Measurements from ENCODE around the gene TNFRSF8. TPM values are rescaled to one million over a fixed set of nuclear protein-coding genes. Genes with fewer than 3 reads are reported as not detected.

Gene TNFRSF8
- total and polyA plus RNA-seq, 2 of the 13 experiments (the other 11 are each of a cell fraction or from before 2014, with no cell fraction given), result not detected

DNA sequence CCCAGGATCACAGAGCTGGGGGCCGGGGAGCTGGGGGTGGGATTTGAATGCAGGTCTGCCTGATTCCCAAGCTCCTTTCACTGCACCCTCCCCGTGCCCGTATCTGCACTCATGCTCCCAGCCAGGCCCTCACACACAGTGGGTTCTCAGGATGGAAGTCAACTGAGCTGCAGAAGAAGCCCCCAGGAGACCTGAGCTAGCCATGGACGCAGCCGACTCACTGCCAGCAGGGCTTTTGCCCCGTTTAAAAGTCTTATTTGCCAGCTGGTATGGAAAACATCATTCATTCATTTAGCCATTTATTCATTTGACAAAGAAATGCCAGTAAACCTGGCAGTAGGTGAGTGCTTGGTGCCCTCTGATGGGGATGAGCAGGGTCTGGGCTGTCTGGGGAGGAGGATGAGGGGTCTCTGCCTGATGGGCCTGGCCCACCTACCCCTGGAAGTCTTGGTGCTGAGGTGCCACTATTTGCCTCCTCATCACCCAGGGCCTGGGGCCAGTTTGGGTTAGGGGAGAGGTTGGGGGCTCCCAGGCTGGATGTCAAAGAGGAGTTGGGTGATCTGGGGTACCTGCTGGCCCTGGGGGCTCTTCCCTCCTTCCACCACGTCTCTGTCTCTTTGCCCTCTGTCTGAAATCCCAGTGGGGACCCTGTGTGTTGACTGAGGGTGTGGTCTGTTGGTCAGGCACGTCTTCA is 106.5 kb downstream of the TNFRSF8 start:
- no peaks in the 10 kb centered on the region for H4K20me1 ChIP-seq (ENCODE audit: insufficient read depth, low read length)
- no peak overlapping the region for H3K4me3 ChIP-seq (replicated peaks in 1 of 3; ENCODE audit: insufficient read depth in 1 of 3, low read depth in 2 of 3, low read length in 3 of 3)
- no peak overlapping the region for H3K9ac ChIP-seq (ENCODE audit: insufficient read depth, low read depth, low read length)
- FAIRE-seq (no peak), DNase-seq (ENCODE audit: low spot score) (no peak), ATAC-seq (no peak)
- WGBS (ENCODE audit: low lambda C conversion rate), result 12% methylated on average over 8 of the region's 8 CpGs
- no peak overlapping the region for H3K27ac ChIP-seq (ENCODE audit: extremely low read length, insufficient read depth, low read length)
- CTCF ChIA-PET (ENCODE audit: low intra/inter-chr PET ratio, low total read pairs), result no interaction called here
- POLR2A ChIA-PET, result no interaction called here
- H2AFZ ChIP-seq (ENCODE audit: low read length), result no peak overlapping the region
- no peak overlapping the region for H3K4me2 ChIP-seq (ENCODE audit: low read depth, low read length)
- peaks cover 2 to 28% of the 10 kb centered on the region in 2 experiments; a peak in 3 of 5 replicates for H3K27me3 ChIP-seq (ENCODE audit: control insufficient read depth in 1 of 2, insufficient read depth in 2 of 2, low read length in 2 of 2)
- no TSS peak for BruUV-seq (replicated peaks)
- H3K4me1 ChIP-seq (ENCODE audit: insufficient read depth, low read length), result peaks cover 2% of the 10 kb centered on the region; the same call in 1 of the 2 replicates
- no peaks in the 10 kb centered on the region for H3K79me2 ChIP-seq (ENCODE audit: insufficient read depth, low read length)
- H3K9me3 ChIP-seq (ENCODE audit: low read length), result no peaks in the 10 kb centered on the region
- in situ Hi-C loops (cut with HindIII; ENCODE audit: extremely low pct_ligation_motif_present, low pct_unique_long_range_greater_than_20kb), result no loop called here
- intact Hi-C loops (cut with micrococcal nuclease; ENCODE audit: unreplicated experiment), result no loop called here
- TF ChIP-seq ZMAT3 (CRISPR knock-in tag; conservative IDR thresholded peaks at IDR 0.05) (no peak), ZNF253 (CRISPR knock-in tag; IDR thresholded peaks at IDR 0.05; ENCODE audit: borderline replicate concordance) (no peak), ZNF782 (CRISPR knock-in tag; IDR thresholded peaks at IDR 0.05; ENCODE audit: borderline replicate concordance) (no peak)
- TF ChIP-seq, protein P1, sequence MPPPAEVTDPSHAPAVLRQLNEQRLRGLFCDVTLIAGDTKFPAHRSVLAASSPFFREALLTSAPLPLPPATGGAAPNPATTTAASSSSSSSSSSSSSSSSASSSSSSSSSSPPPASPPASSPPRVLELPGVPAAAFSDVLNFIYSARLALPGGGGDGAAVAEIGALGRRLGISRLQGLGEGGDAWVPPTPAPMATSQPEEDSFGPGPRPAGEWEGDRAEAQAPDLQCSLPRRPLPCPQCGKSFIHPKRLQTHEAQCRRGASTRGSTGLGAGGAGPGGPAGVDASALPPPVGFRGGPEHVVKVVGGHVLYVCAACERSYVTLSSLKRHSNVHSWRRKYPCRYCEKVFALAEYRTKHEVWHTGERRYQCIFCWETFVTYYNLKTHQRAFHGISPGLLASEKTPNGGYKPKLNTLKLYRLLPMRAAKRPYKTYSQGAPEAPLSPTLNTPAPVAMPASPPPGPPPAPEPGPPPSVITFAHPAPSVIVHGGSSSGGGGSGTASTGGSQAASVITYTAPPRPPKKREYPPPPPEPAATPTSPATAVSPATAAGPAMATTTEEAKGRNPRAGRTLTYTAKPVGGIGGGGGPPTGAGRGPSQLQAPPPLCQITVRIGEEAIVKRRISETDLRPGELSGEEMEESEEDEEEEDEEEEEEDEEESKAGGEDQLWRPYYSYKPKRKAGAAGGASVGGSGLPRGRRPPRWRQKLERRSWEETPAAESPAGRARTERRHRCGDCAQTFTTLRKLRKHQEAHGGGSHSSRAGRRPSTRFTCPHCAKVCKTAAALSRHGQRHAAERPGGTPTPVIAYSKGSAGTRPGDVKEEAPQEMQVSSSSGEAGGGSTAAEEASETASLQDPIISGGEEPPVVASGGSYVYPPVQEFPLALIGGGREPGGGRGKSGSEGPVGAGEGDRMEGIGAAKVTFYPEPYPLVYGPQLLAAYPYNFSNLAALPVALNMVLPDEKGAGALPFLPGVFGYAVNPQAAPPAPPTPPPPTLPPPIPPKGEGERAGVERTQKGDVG (CRISPR knock-in tag; IDR thresholded peaks at IDR 0.05; ENCODE audit: borderline replicate concordance), result no peak
- TF ChIP-seq, protein P2, sequence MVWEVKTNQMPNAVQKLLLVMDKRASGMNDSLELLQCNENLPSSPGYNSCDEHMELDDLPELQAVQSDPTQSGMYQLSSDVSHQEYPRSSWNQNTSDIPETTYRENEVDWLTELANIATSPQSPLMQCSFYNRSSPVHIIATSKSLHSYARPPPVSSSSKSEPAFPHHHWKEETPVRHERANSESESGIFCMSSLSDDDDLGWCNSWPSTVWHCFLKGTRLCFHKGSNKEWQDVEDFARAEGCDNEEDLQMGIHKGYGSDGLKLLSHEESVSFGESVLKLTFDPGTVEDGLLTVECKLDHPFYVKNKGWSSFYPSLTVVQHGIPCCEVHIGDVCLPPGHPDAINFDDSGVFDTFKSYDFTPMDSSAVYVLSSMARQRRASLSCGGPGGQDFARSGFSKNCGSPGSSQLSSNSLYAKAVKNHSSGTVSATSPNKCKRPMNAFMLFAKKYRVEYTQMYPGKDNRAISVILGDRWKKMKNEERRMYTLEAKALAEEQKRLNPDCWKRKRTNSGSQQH (CRISPR knock-in tag; IDR thresholded peaks at IDR 0.05; ENCODE audit: low read depth), result no peak
- TF ChIP-seq, protein P3, sequence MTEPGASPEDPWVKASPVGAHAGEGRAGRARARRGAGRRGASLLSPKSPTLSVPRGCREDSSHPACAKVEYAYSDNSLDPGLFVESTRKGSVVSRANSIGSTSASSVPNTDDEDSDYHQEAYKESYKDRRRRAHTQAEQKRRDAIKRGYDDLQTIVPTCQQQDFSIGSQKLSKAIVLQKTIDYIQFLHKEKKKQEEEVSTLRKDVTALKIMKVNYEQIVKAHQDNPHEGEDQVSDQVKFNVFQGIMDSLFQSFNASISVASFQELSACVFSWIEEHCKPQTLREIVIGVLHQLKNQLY (CRISPR knock-in tag; IDR thresholded peaks at IDR 0.05), result no peak
- H3K36me3 ChIP-seq (replicated peaks in 1 of 2; ENCODE audit: control insufficient read depth in 1 of 2, insufficient read depth in 2 of 2, low read length in 2 of 2), result no peaks in the 10 kb centered on the region
